H9 (cell line): ENCODE results near the gene CASP10. TPM values are rescaled to one million over a fixed set of nuclear protein-coding genes. Genes with fewer than 3 reads are reported as not detected.

Experiments used
- DNase-seq: peaks from one replicate; pipeline ENCODE4 v3.0.0-alpha.2; 2017
- H2AFZ ChIP-seq: one replicate; pipeline ENCODE4 v1.6.1; 2013; ENCODE audit warnings: mild to moderate bottlenecking, low read length, control low read depth, moderate library complexity
- H2AK5ac ChIP-seq: 2 replicates; pipeline ENCODE4 v1.6.1; 2013; ENCODE audit warnings: low read length, control low read depth, mixed read lengths; ENCODE audit not compliant: insufficient read length
- H2BK120ac ChIP-seq: one replicate; pipeline ENCODE4 v1.6.1; 2013; ENCODE audit warnings: low read depth, mild to moderate bottlenecking, low read length, control low read depth, inconsistent platforms; ENCODE audit not compliant: poor library complexity, severe bottlenecking
- H2BK12ac ChIP-seq: 2 replicates; pipeline ENCODE4 v1.6.1; 2013; ENCODE audit warnings: low read length, control low read depth, mixed read lengths, low read depth; ENCODE audit not compliant: insufficient read length
- H2BK15ac ChIP-seq: 2 replicates; pipeline ENCODE4 v1.6.1; 2013; ENCODE audit warnings: low read depth, low read length, control low read depth
- H2BK20ac ChIP-seq: one replicate; pipeline ENCODE4 v1.6.1; 2013; ENCODE audit warnings: low read depth, mild to moderate bottlenecking, low read length, control low read depth, inconsistent platforms; ENCODE audit not compliant: poor library complexity, severe bottlenecking
- H2BK5ac ChIP-seq: 2 replicates; pipeline ENCODE4 v1.6.1; 2013; ENCODE audit warnings: low read length, control low read depth, mixed read lengths; ENCODE audit not compliant: insufficient read length
- H3K14ac ChIP-seq: 2 replicates; pipeline ENCODE4 v1.6.1; 2013; ENCODE audit warnings: low read length, control low read depth; ENCODE audit not compliant: insufficient read depth
- H3K18ac ChIP-seq: 2 replicates; pipeline ENCODE4 v1.6.1; 2013; ENCODE audit warnings: low read depth, mild to moderate bottlenecking, mixed read lengths, low read length, control low read depth; ENCODE audit not compliant: insufficient read length
- H3K23ac ChIP-seq: 2 replicates; pipeline ENCODE4 v1.6.1; 2013; ENCODE audit warnings: low read length, control low read depth, mixed read lengths, low read depth; ENCODE audit not compliant: insufficient read length
- H3K23me2 ChIP-seq: 2 replicates; pipeline ENCODE4 v1.6.1; 2013; ENCODE audit warnings: low read depth, mild to moderate bottlenecking, mixed read lengths, low read length, control low read depth; ENCODE audit not compliant: insufficient read length, poor library complexity, severe bottlenecking
- H3K27ac ChIP-seq: 2 replicates; pipeline ENCODE4 v1.5.1; 2013; ENCODE audit warnings: low read length, control low read depth, mixed read lengths, low read depth; ENCODE audit not compliant: insufficient read length
- H3K27me3 ChIP-seq: 2 replicates; pipeline ENCODE4 v1.6.1; 2013; ENCODE audit warnings: low read length, control low read depth, inconsistent platforms; ENCODE audit not compliant: insufficient read depth
- H3K4ac ChIP-seq: 2 replicates; pipeline ENCODE4 v1.6.1; 2013; ENCODE audit warnings: low read depth, mild to moderate bottlenecking, control low read depth, inconsistent platforms, low read length, moderate library complexity
- H3K4me1 ChIP-seq: 2 replicates; pipeline ENCODE4 v1.6.1; 2013; ENCODE audit warnings: low read length, control low read depth, inconsistent platforms; ENCODE audit not compliant: insufficient read depth
- H3K4me2 ChIP-seq: 2 replicates; pipeline ENCODE4 v1.6.1; 2013; ENCODE audit warnings: low read length, control low read depth, mixed read lengths; ENCODE audit not compliant: insufficient read length, insufficient read depth
- H3K56ac ChIP-seq: 2 replicates; pipeline ENCODE4 v1.6.1; 2013; ENCODE audit warnings: low read depth, mild to moderate bottlenecking, mixed read lengths, low read length, control low read depth; ENCODE audit not compliant: insufficient read length
- H3K79me1 ChIP-seq: 2 replicates; pipeline ENCODE4 v1.6.1; 2013; ENCODE audit warnings: low read depth, mild to moderate bottlenecking, moderate library complexity, low read length, control low read depth, inconsistent platforms; ENCODE audit not compliant: insufficient read depth, poor library complexity, severe bottlenecking
- H3K79me2 ChIP-seq: 2 replicates; pipeline ENCODE4 v1.6.1; 2013; ENCODE audit warnings: low read length, control low read depth, inconsistent platforms; ENCODE audit not compliant: insufficient read depth
- H3K9ac ChIP-seq: 2 replicates; pipeline ENCODE4 v1.6.1; 2013; ENCODE audit warnings: low read length, control low read depth, mixed read lengths; ENCODE audit not compliant: insufficient read length; ENCODE audit errors: extremely low read depth
- H3K9me3 ChIP-seq: one replicate; pipeline ENCODE4 v1.6.1; 2013; ENCODE audit warnings: low read depth, low read length, inconsistent platforms; ENCODE audit not compliant: control insufficient read depth
- H3T11ph ChIP-seq: one replicate; pipeline ENCODE4 v1.6.1; 2013; ENCODE audit warnings: mild to moderate bottlenecking, low read length, control low read depth, inconsistent platforms
- H4K20me1 ChIP-seq: one replicate; pipeline ENCODE4 v1.6.1; 2013; ENCODE audit not compliant: control insufficient read depth, insufficient read length, insufficient read depth
- H4K5ac ChIP-seq: 2 replicates; pipeline ENCODE4 v1.6.1; 2013; ENCODE audit warnings: low read depth, mild to moderate bottlenecking, mixed read lengths, low read length, control low read depth; ENCODE audit not compliant: insufficient read length
- H4K8ac ChIP-seq: replicated peaks from 2 replicates; pipeline ENCODE4 v1.6.1; 2013; ENCODE audit warnings: low read length, control low read depth, mixed read lengths, low read depth; ENCODE audit not compliant: insufficient read length
- H4K91ac ChIP-seq: 2 replicates; pipeline ENCODE4 v1.6.1; 2013; ENCODE audit warnings: low read depth, mild to moderate bottlenecking, moderate library complexity, mixed read lengths, low read length, control low read depth; ENCODE audit not compliant: insufficient read length
- H3K27ac Mint-ChIP-seq, 3 experiments: 2 replicates in 2 of 3; 3 replicates in 1 of 3; pipeline ENCODE4 v1.8.0; 2020 to 2021; ENCODE audit warnings: mixed read lengths in 3 of 3, mild to moderate bottlenecking in 1 of 3, moderate library complexity in 1 of 3
- H3K27me3 Mint-ChIP-seq: 2 replicates; pipeline ENCODE4 v1.8.0; 2021; ENCODE audit warnings: low read depth, mild to moderate bottlenecking, moderate library complexity, mixed read lengths
- H3K36me3 Mint-ChIP-seq, 3 experiments: 2 replicates in 2 of 3; 3 replicates in 1 of 3; pipeline ENCODE4 v1.8.0; 2020 to 2021; ENCODE audit warnings: low read depth in 3 of 3, mixed read lengths in 3 of 3; ENCODE audit not compliant: insufficient read depth in 1 of 3
- H3K4me1 Mint-ChIP-seq, 2 experiments: 2 replicates each; pipeline ENCODE4 v1.8.0; 2020; ENCODE audit warnings: mixed read lengths in 2 of 2
- H3K4me3 Mint-ChIP-seq, 2 experiments: 2 replicates in 1 of 2; 3 replicates in 1 of 2; pipeline ENCODE4 v1.8.0; 2020 to 2021; ENCODE audit warnings: mild to moderate bottlenecking in 2 of 2, mixed read lengths in 2 of 2, moderate library complexity in 1 of 2
- H3K9me3 Mint-ChIP-seq, 2 experiments: 2 replicates in 1 of 2; 3 replicates in 1 of 2; pipeline ENCODE4 v1.8.0; 2020; ENCODE audit warnings: mild to moderate bottlenecking in 2 of 2, mixed read lengths in 2 of 2, moderate library complexity in 1 of 2
- CTCF ChIP-seq: fragments of 200-600 bp; sonication (generic); conservative IDR thresholded peaks from 3 replicates; pipeline ENCODE4 v1.8.0; 2021; ENCODE audit warnings: antibody characterized with exemption, mild to moderate bottlenecking
- WGBS: extraction: QIAGEN DNeasy Blood & Tissue Kit; methylation state at CpG from one replicate; pipeline ENCODE4 v1.1.7; 2013; ENCODE audit warnings: missing lambda C conversion rate, low lambda C conversion rate, mixed read lengths; ENCODE audit not compliant: insufficient read length; ENCODE audit errors: extremely low coverage; 5-methylcytosine and 5-hydroxymethylcytosine counted together
- total RNA-seq: library from RNA; stranded (reverse); gene quantifications from 2 replicates; pipeline ENCODE4 v1.2.1, GENCODE V29; 2021

The CASP10 gene
- total RNA-seq, 1 experiment from 2014 or later, result 2.7 TPM

DNA sequence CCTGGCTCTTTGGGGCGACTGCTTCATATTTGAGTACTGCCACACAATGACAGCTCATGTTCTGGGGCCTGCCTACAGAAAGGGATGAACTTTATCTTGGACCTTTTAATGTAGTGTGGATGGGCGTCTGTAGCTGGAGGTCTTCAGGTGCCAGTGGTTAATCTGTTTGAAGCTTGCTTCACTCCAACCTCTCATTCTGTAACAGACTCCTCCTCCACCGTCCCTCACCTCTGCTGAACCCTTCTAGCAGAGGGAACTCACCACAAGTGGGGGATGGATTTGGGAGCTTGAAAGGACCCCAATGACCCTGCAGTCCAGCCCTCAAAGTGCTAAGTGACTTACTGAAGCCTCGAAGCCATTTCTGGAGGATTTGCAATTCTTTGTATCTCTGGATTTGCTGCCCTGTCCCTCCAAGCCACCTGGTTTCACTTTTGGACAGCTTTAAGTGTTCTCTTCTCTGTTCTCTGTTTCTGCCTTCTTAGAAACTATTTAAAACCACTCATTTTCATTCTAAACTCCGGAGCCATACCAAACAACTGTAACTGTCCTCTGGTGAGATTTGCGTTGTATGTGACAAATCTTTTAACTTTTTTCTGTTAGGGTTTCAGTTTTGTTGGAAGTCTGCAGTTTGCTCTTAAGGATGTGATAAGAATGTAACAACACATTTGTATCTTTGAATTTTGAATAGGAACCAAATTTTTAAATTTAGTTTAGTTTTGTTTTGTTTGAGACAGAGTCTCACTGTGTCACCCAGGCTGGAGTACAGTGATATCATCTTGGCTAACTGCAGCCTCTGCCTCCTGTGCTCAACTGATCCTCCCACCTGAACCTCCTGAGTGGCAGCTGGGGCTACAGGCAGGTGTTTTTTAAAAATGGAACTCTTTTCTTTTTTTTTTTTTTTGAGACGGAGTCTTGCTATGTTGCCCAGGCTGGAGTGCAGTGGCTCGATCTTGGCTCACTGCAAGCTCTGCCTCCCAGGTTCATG, 40.4 kb downstream of the CASP10 start:
- Histone ChIP-seq H2BK120ac (no peak overlapping the region), H2AK5ac (no peak overlapping the region), H2BK15ac (no peak overlapping the region), H3K79me2 (no peaks in the 10 kb centered on the region), H3K23ac (no peak overlapping the region), H3K56ac (no peak overlapping the region), H4K5ac (no peak overlapping the region), H3K27ac (no peak overlapping the region), H3T11ph (no peak overlapping the region), H3K4ac (no peak overlapping the region), H3K27me3 (no peaks in the 10 kb centered on the region), H4K8ac (no peak overlapping the region), H3K23me2 (no peaks in the 10 kb centered on the region), H3K4me1 (peaks cover 6% of the 10 kb centered on the region; the same call in 1 of the 2 replicates), H2AFZ (no peak overlapping the region), H3K14ac (no peak overlapping the region), H3K18ac (no peak overlapping the region), H3K9ac (no peak overlapping the region), H4K20me1 (no peaks in the 10 kb centered on the region), H2BK20ac (no peak overlapping the region), H2BK12ac (no peak overlapping the region), H3K9me3 (no peaks in the 10 kb centered on the region), H3K4me2 (no peak overlapping the region), H3K79me1 (no peaks in the 10 kb centered on the region), H4K91ac (no peak overlapping the region), H2BK5ac (no peak overlapping the region)
- Mint-ChIP-seq H3K4me3 (no peak overlapping the region), H3K36me3 (peaks cover 0 to 22% (median 0%) of the 10 kb centered on the region in 3 experiments; a peak in 2 of 7 replicates), H3K9me3 (peaks cover 0 to 13% of the 10 kb centered on the region in 2 experiments; a peak in 2 of 5 replicates), H3K27ac (no peak overlapping the region; a peak in 2 of 7 replicates), H3K4me1 (peaks cover 27 to 36% of the 10 kb centered on the region in 2 experiments), H3K27me3 (no peaks in the 10 kb centered on the region; the same call in 1 of the 2 replicates)
- no peak for TF ChIP-seq CTCF
- DNase-seq, result no peak
- WGBS, result no CpG with 5 or more reads among the region's 8 CpGs
